Esophagus squamous epithelium (tissue), 5 donors: Measurements from ENCODE around the gene APC. TPM values are rescaled to one million over a fixed set of nuclear protein-coding genes. Genes with fewer than 3 reads are reported as not detected.

Source experiments
- DNase-seq: peaks from one replicate; lab custom pipeline; 2025; lab: John Stamatoyannopoulos, UW
- H3K27ac ChIP-seq, 4 donors: fragments of 200-600 bp; sonication (generic); one replicate each; pipeline ENCODE4 v1.5.1; 2016 to 2019; ENCODE audit warnings: mild to moderate bottlenecking in 1 of 4
- H3K27me3 ChIP-seq, 4 donors: fragments of 200-600 bp; sonication (generic); 1 replicate in 3 of 4; 2 replicates in 1 of 4; pipeline versions ENCODE4 v1.5.1 to v1.6.0; 2017 to 2021; ENCODE audit warnings: antibody characterized with exemption in 1 of 4
- H3K36me3 ChIP-seq, 3 donors: fragments of 200-600 bp; sonication (generic); one replicate each; pipeline ENCODE4 v1.5.1; 2016 to 2019
- H3K4me1 ChIP-seq, 3 donors: fragments of 200-600 bp; sonication (generic); one replicate each; pipeline ENCODE4 v1.5.1; 2017 to 2019
- H3K4me3 ChIP-seq, 4 donors: fragments of 200-600 bp; sonication (generic); 1 replicate in 3 of 4; 2 replicates in 1 of 4; pipeline ENCODE4 v1.5.1; 2016 to 2019; ENCODE audit warnings: mild to moderate bottlenecking in 2 of 4, moderate library complexity in 1 of 4
- H3K9me3 ChIP-seq, 3 donors: fragments of 200-600 bp; sonication (generic); one replicate each; pipeline ENCODE4 v1.5.1; 2016 to 2019
- POLR2A ChIP-seq, 4 donors: fragments of 450-650 bp; IDR thresholded peaks; one replicate each; pipeline ENCODE4 v1.6.1; 2017; ENCODE audit warnings: antibody characterized with exemption in 4 of 4, mild to moderate bottlenecking in 4 of 4, moderate library complexity in 3 of 4
- WGBS, 2 donors: methylation state at CpG; one replicate each; pipeline ENCODE4 v1.1.5; 2018; 5-methylcytosine and 5-hydroxymethylcytosine counted together
- intact Hi-C: fragments of 100-400 bp; cut with DNase I; formaldehyde crosslinking; loops from one replicate; pipeline ENCODE4 v1.15.0; 2022
- total RNA-seq, 4 donors: library from RNA; depleted of rRNA; stranded (reverse); fragments of >200 nt; gene quantifications; one replicate each; pipeline ENCODE4 v1.1.0, GENCODE V29; 2016
- TF ChIP-seq, protein P1 (sequence below), 6 experiments: fragments of 450-650 bp in 4 of 6; fragments of 200-600 bp in 2 of 6; sonication (generic) in 2 of 6; IDR thresholded peaks; one replicate each; pipeline ENCODE4 v1.5.1; 2016 to 2019; ENCODE audit warnings: antibody characterized with exemption in 6 of 6, mild to moderate bottlenecking in 4 of 6, moderate library complexity in 4 of 6
- donor health status: DM: yes; HTN: yes; CAD: no.

The APC gene
- 10 to 100 TPM; 34.7 to 75.0 (median 58.1) TPM for total RNA-seq

DNA sequence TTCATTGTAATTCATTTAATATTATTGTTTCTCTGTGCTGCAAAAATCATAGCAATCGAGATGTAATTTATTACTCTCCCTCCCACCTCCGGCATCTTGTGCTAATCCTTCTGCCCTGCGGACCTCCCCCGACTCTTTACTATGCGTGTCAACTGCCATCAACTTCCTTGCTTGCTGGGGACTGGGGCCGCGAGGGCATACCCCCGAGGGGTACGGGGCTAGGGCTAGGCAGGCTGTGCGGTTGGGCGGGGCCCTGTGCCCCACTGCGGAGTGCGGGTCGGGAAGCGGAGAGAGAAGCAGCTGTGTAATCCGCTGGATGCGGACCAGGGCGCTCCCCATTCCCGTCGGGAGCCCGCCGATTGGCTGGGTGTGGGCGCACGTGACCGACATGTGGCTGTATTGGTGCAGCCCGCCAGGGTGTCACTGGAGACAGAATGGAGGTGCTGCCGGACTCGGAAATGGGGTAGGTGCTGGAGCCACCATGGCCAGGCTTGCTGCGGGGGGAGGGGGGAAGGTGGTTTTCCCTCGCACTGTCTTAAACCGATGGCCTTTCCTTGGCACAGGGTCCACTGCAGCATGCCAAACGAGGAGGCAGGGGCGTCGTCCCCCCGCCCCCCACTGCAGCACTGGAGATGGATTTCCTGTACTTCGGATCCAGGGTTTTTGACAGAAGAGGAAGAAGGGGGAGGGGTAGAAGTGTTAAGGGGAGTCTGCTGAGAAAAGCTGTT lies at the start of gene APC:
TSS of gene APC (plus strand) at position 423 of the 728 bp plus-strand sequence. CDS start 17,006 bp downstream, outside the sequence.
- H3K9me3 ChIP-seq: no peaks in the 10 kb centered on the region
- peaks cover 6 to 43% (median 10%) of the 10 kb centered on the region in 3 donors for H3K4me1 ChIP-seq
- peak within 1 kb of the TSS; percentile 55 to 75 (median 70) for H3K27ac ChIP-seq
- no peaks in the 10 kb centered on the region for H3K36me3 ChIP-seq
- 0% methylated on average over 15 of the region's 36 CpGs for WGBS, 2 donors
- TF ChIP-seq, protein P1, sequence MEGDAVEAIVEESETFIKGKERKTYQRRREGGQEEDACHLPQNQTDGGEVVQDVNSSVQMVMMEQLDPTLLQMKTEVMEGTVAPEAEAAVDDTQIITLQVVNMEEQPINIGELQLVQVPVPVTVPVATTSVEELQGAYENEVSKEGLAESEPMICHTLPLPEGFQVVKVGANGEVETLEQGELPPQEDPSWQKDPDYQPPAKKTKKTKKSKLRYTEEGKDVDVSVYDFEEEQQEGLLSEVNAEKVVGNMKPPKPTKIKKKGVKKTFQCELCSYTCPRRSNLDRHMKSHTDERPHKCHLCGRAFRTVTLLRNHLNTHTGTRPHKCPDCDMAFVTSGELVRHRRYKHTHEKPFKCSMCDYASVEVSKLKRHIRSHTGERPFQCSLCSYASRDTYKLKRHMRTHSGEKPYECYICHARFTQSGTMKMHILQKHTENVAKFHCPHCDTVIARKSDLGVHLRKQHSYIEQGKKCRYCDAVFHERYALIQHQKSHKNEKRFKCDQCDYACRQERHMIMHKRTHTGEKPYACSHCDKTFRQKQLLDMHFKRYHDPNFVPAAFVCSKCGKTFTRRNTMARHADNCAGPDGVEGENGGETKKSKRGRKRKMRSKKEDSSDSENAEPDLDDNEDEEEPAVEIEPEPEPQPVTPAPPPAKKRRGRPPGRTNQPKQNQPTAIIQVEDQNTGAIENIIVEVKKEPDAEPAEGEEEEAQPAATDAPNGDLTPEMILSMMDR (IDR thresholded peaks at IDR 0.05): peak in 3 of 6 experiments; percentile 22 to 34 (median 32)
- peak in 1 of 4 donors; percentile 40 for TF ChIP-seq POLR2A (IDR thresholded peaks at IDR 0.05)
- peak within 1 kb of the TSS; percentile 49 to 70 (median 61) for H3K4me3 ChIP-seq
- intact Hi-C loops: no loop called here
- peak; percentile 34 for DNase-seq
- no peaks in the 10 kb centered on the region for H3K27me3 ChIP-seq

DNA sequence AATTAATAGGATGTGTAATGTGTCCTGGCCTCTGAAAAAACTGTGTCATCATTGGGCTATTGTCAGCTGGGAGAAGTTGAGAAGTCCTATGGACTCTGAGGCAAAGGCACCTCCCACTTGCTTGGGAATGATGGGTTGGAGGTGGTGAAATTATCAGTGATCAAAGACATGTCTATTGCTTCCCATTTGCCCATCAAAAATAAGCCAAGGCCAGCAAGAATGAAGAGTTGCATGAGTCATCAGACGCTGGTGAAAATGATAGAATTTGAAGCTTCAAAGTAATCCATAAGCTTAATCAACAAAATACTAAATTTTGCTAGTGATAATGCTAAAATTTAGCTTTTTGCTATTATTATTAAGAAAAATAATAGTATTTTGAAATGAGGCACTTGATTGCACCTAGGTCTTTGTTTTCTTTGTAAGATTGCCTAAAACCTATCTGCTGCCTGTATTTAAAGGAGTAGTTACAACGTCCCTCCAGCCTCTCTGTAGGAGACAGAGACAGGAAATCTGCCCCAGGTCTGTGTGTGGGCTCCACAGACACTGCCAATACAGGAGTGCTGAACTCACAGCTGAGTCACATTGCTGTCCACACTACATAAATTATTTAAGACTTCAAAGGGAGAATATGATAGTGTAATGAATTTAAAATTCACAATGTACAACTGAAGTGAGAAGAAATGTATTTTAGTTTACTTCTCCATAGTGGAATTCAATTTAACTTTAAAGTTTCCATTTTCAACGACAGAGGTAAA lies 48.4 kb upstream of the APC start:
- H3K27ac ChIP-seq: no peak overlapping the region
- no peaks in the 10 kb centered on the region for H3K36me3 ChIP-seq
- H3K9me3 ChIP-seq: no peaks in the 10 kb centered on the region
- intact Hi-C loops: no loop called here
- DNase-seq: no peak
- TF ChIP-seq, protein P1 (IDR thresholded peaks at IDR 0.05): no peak
- no peak for TF ChIP-seq POLR2A (IDR thresholded peaks at IDR 0.05)
- WGBS, 2 donors: 48 to 53% methylated on average over 3 of the region's 3 CpGs
- no peak overlapping the region for H3K4me3 ChIP-seq
- peaks cover 0 to 4% (median 0%) of the 10 kb centered on the region in 3 donors for H3K4me1 ChIP-seq
- peaks cover 0 to 9% (median 0%) of the 10 kb centered on the region in 4 donors for H3K27me3 ChIP-seq

DNA sequence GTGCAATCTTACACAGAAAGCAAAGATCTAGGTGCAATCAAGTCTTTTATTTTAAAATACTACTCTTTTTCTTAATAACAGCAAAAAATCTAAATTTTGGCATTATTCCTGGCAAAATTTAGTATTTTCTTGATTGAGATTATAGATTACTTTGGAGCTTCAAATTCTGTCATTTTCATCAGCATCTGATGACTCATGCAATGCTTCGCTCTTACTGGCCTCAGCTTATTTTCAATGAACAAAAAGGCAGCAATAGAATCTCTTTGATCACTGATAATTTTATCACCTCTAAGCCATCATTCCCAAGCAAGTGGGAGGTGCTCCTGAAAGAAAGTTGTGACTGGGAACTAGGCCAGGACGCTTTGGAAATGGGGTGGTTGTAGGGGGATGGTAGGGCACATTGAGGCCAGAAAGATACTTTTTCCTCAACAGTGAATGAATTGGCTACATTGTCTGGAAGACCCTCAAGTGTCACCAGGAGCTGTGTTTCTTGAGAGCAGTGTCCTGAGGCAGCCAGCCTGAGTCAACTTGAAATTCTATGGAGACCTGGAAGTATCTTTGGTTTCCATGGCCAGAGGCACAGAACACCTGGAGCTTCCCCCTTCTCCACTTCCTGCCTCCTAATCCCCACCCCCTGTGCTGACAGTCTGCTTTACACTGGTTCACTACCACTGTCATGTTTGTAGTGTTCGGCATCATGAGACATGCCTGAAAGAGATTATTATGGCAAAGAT lies 46.9 kb upstream of the APC start:
- intact Hi-C loops: no loop called here
- no peak for DNase-seq
- Histone ChIP-seq H3K9me3 (no peaks in the 10 kb centered on the region), H3K4me1 (no peaks in the 10 kb centered on the region), H3K27ac (no peak overlapping the region), H3K4me3 (no peak overlapping the region), H3K27me3 (peaks cover 0 to 9% (median 0%) of the 10 kb centered on the region in 4 donors), H3K36me3 (no peaks in the 10 kb centered on the region)
- WGBS, 2 donors: 87 to 90% methylated on average over 3 of the region's 3 CpGs
- TF ChIP-seq POLR2A (IDR thresholded peaks at IDR 0.05): no peak
- TF ChIP-seq, protein P1 (IDR thresholded peaks at IDR 0.05): no peak

DNA sequence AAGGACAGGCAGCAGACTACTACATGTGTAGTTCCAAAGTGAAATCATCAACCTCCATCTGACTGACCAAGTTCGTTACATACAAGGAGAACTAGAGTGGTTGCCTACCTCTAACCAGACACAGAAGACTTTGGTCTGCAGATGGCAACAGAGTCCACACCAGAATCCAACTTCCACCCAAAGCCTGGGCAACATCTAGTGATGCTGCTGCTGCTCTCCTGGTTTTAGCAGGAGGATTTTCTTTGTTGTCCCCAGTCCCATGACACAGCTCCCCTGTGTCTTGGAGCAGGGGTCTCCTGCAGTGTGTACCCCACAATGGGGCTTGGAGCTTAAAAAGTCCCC lies 46.4 kb upstream of the APC start:
- no peak for DNase-seq
- no peak for TF ChIP-seq POLR2A (IDR thresholded peaks at IDR 0.05)
- TF ChIP-seq, protein P1 (IDR thresholded peaks at IDR 0.05): no peak
- intact Hi-C loops: no loop called here

More for the DNA sequence above, 46.4 kb upstream of the APC start:
- H3K4me1 ChIP-seq: no peaks in the 10 kb centered on the region
- H3K4me3 ChIP-seq: no peak overlapping the region
- peaks cover 0 to 9% (median 0%) of the 10 kb centered on the region in 4 donors for H3K27me3 ChIP-seq
- 33 to 78% methylated on average over 1 of the region's 1 CpG for WGBS, 2 donors
- H3K36me3 ChIP-seq: no peaks in the 10 kb centered on the region
- H3K9me3 ChIP-seq: no peaks in the 10 kb centered on the region
- H3K27ac ChIP-seq: no peak overlapping the region
